Hair follicular keratinocyte (primary cell): ENCODE results near the gene BRAF. TPM values are rescaled to one million over a fixed set of nuclear protein-coding genes. Genes with fewer than 3 reads are reported as not detected.

ENCODE experiments used
- total RNA-seq: library from RNA; depleted of rRNA; stranded (reverse); fragments of >200 nt; gene quantifications from 2 replicates; pipeline ENCODE4 v1.2.3, GENCODE V29; 2015

BRAF gene
- 9.4 and 13.9 TPM in 2 replicates for total RNA-seq

DNA sequence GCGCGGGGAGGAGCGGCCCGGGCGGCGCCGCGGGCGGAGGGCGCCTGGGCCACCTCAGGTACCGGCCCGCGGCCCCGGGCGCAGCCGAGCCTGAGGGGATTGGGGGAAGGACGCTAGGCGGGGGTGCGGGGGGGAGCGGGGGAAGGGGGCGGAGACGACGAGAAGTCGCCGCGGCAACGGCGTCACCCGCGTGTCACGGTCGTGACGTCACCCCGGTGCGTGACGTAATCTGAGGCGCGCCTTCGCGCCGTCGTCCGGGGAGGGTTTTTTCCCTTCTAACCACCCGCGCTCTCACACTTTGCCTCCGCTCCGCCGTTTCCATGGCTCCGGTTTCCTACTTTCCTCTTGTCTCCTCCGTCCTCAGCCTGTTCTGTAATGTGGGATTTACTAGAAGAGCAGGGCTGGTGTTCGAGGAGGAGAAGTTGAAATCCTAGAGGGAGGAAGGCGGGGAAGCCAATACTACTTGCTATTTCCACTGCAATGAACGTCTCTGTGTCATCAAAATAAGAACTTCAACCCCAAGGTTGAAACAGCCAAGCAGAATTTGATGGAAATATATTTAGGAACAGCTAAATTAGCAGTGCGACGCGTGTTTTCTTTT lies at the start of gene BRAF:
Gene BRAF (minus strand): TSS at position 109 of the 601 bp plus-strand sequence. CDS start 226 bp downstream, outside the sequence.

GRCh38 chr7:140696680-140697446 lies 227.9 kb downstream of the BRAF start, which contains the start of gene NDUFB2:
Gene NDUFB2 (plus strand): TSS chr7:140696708. CDS start chr7:140696745, 37 bp downstream.

DNA sequence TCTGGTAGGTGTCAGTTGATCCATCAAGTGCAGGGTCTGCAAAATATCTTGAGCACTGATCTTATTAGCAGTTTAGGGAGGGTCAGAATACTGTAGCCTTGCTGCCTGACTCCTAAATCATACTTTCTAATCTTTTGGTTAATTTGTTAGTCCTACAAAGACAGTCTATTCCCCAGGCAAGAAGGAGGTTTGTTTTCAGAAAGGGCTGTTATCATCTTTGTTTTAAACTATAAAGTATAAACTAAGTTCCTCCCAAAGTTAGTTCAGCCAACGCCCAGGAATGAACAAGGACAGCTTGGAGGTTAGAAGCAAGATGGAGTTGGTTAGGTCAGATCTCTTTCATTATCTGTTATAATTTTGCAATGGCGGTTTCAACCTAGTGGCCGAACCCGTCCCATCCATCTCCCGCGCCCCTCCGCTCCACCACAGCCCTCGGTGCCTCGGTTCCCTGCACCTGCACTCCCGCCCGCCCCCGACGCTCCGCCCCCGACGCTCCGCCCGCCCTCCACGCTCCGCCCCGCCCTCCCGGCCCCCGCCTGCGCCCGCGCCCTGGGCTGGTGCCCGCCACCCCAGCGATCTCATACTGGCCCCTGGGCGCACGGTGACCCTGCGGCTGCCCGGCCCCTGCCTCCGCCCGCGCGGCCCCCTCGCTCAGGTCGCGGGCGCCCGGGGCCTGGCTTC lies 252.2 kb downstream of the BRAF start, which contains the start of gene ADCK2:
Gene ADCK2 (plus strand): TSS at position 564 of the 681 bp plus-strand sequence. CDS start 386 bp downstream, outside the sequence.

Other genes with a start within 250 kb of the BRAF start
- 357 and 447 TPM in 2 replicates for gene NDUFB2, start 228.2 kb downstream of the BRAF start, total RNA-seq
- gene MRPS33, start 90.0 kb upstream of the BRAF start, total RNA-seq: 42.2 and 50.4 TPM in 2 replicates
- under 0.01 TPM in 1 of 2 replicates, not detected in the other for gene TMEM178B, start 149.1 kb upstream of the BRAF start, total RNA-seq